ELF-1 (cell line): Measurements from ENCODE around the gene LASP1.

Experiments
- DNase-seq: peaks from one replicate; pipeline ENCODE4 v3.0.0-alpha.2; 2016; ENCODE audit warnings: low read depth, low spot score

Gene LASP1

GRCh38 chr17:38888842-38889241 is 19.0 kb downstream of the LASP1 start:
- DNase-seq, result no peak

- DNase-seq, result no peak
Observed at GRCh38 chr17:38889745-38890409, 20.0 kb downstream of the LASP1 start.

DNA sequence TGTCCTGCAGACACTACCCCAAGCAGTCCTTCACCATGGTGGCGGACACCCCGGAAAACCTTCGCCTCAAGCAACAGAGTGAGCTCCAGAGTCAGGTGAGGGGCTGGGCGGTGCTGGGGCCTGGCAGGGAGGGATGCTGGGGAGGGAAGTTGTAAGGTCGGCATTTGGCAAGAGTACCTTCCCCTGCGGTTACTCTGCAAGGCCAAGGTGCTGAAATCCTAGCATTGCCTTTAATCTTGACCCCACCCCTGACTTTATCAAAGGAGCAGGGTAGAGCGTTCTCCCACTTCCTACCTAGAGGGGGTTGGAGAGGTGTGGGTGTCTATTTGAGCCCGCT is 20.5 kb downstream of the LASP1 start:
- no peak for DNase-seq

GRCh38 chr17:38891441-38891840 is 21.6 kb downstream of the LASP1 start:
- no peak for DNase-seq

DNA sequence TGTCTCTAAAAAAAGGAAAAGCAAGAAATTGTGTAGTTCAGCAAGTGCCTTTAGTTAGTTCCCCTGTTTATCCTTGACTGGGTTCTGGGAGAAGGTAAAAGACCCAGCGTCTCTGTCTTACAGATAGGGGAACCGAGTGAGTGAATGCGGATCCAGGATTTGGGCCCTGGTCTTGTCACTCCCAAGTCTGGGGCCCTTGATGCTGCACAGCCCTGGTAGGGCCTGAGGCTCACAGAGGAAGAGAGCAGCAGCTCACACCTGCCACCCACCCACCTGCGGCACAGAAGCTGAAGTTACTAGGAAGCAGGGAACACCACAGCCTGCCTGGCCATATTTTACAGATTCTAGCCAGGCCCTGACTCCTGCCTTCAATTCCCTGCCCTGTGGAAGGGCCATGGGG is 22.2 kb downstream of the LASP1 start:
- DNase-seq, result no peak

- DNase-seq, result no peak
Observed at GRCh38 chr17:38892620-38893019, 22.8 kb downstream of the LASP1 start.

GRCh38 chr17:38893113-38893512 is 23.3 kb downstream of the LASP1 start:
- DNase-seq, result no peak

GRCh38 chr17:38893607-38894006 is 23.7 kb downstream of the LASP1 start:
- no peak for DNase-seq

GRCh38 chr17:38894276-38894675 is 24.4 kb downstream of the LASP1 start:
- no peak for DNase-seq

DNA sequence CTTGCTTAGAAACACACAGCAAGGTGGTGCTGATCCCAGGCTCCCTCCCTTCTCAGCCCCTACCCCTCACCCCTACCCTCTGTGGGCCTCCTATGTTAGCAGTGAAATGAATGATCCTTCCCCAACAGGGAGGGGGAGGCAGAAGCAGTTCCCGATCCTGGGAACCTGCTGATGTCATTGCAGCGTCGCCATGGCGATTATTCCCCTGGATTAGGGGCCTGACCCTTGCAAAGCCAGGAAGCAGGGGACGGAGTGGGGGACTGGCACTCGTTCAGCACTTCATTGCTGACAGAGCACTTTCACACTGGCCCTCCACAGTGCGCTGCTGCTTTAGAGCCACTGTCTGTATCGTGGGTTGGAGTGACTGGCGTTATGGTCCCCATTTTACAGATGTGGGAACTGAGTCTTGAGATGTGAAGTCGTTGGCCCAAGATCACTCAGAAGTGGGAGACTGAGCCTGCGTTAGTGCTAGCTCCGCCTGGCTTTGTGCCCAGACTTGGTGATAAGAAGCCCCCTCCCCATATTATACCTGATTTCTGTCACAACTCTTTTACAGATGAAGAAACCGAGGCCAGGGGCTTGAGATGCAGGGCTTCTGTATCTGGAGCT is 26.6 kb downstream of the LASP1 start:
- DNase-seq, result peak; percentile 86

DNA sequence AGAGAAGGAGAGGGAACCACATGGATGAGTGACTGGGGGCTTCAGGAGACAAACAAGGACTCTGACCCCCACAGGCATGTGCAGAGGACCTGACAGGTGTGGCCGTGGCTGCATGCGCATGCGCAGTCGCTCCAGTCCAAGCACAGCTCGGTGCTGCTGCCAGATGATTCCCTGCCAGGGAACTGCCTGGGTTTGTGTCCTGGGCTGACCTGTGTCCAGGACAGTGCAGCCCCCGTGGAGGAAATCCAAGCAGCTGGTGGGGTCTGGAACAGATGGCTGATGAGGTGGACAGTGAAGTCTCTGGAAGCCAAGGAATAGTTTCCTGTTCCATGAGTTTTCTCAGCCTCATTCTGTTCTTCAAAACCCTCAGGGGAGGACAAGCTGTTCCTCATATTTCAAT is 27.3 kb downstream of the LASP1 start:
- DNase-seq, result no peak

DNA sequence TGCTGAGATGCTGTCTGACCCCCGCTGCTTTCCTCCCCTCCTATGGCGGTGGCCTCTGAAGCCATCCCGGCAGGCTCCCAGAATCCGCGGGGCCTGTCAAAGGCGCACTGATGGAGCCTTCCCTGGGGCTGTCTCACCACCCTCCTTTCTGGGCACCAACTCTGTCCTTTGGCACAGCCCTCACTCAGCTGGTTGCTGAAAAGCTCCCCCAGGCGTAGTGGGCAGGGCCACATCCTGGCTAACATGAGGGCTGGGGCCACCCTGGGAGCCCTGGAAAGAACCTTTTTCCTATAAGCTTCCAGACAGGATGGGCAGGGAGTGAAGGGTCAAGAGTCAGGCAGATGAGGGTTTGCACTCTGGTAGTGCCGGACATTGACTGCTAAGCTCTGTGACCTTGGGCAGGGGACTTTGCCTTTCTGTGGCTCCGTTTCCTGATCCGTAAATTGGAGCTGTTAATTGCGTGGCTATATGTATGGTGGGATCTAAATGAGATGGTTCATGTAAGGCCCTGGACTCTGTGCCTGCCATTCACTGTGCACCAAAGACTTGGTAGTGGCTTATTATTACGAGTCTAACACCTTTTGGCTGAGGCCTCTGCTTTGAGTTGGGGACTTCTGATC is 27.9 kb downstream of the LASP1 start:
- no peak for DNase-seq

DNA sequence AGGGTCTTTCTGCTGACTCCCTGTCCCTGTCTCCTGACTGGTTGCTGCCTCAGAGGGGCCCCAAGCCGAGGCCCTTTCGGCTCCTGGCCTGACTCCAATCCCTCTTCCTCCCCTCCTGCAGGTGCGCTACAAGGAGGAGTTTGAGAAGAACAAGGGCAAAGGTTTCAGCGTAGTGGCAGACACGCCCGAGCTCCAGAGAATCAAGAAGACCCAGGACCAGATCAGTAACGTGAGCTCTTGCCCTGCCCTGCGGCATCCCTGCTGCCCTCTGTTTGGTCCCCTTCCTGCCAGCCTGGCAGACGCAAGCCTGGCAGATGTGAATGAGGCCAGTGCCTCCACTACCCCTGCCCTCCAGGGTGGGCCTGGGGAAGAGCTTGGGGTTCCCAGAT is 28.4 kb downstream of the LASP1 start:
- no peak for DNase-seq

DNA sequence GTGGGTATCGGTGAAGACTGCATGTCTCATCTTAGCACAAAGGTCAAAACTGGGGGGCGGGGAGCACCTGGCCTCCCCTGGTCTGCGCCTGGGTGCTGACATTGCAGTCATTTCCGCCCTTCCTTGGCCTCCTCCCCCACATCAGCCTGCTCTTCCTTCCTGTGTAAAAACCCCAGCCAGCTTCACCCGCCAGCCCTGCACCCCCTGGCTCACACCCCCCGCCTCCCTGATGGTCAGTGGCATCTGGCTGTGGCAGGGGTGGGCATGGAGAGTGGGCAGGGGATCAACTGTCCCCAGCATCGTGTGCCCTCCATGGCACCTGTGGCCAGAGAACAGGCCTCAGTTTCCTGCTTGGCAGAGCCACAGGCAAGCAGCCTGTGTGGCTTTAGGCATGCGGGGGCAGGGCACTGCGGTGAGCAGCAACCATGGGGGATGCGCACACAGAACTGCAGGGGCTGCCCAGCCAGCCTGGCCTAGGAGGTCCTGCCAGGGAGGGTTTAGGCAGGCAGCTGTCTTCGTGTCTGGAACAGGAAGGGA is 29.0 kb downstream of the LASP1 start:
- DNase-seq, result no peak

- no peak for DNase-seq
Observed at GRCh38 chr17:38899421-38899820, 29.6 kb downstream of the LASP1 start.

- DNase-seq, result peak; percentile 82
Observed at GRCh38 chr17:38900978-38901656, 31.3 kb downstream of the LASP1 start.

DNA sequence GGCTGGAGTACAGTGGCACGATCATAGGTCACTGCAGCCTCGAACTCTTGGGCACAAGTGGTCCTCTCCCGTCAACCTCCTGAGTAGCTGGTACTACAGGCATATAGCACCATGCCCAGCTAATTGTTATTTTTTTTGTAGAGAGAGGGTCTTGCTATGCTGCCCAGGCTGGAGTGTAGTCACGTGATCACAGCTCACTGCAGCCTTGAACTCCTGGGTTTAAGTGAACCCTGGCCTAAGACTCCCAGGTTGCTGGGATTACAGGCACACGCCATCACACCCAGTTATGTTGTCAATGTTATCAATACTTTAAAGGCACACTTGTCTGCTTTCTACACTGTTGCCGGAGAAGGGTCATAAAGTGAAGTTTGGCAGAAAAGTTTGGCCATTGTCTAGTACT is 33.5 kb downstream of the LASP1 start:
- DNase-seq, result no peak

GRCh38 chr17:38904892-38905291 is 35.0 kb downstream of the LASP1 start:
- DNase-seq, result no peak

- DNase-seq, result no peak
Observed at GRCh38 chr17:38905375-38905774, 35.5 kb downstream of the LASP1 start.

DNA sequence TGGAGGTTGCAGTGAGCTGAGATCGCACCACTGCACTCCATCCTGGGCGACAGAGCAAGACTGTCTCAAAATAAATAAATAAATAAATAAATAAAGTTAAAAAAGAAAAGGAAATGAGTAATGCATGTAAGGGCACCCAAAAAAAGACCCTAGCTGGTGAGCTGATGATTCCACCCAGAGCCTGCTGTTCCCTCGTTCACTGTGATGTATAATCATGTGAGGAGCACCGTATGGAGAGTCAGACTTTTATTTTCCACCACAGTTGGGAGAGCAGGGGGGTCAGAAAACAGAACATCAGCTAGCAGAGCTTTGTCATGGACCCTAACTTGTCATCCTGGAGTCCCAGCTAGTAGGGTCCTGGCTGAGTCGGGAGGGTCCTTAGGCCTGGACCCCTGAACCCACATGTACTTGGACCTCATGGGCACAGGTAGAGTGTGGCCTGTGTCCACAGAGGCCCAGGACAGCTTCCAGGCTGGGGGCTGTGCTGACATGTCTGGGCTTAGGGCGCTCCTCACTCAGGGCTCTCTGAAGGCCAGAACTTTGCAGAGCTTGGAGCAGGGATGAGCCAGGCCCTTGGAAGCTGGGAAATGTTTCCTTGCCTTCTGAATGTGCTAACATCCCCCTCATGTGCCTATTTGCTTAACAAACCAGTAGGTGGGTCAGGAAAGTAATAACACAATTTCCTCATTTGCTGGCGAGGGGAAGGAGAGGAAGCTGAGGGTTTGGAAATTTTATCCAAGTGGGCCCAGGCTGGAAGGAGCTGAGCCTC is 36.8 kb downstream of the LASP1 start:
- no peak for DNase-seq

DNA sequence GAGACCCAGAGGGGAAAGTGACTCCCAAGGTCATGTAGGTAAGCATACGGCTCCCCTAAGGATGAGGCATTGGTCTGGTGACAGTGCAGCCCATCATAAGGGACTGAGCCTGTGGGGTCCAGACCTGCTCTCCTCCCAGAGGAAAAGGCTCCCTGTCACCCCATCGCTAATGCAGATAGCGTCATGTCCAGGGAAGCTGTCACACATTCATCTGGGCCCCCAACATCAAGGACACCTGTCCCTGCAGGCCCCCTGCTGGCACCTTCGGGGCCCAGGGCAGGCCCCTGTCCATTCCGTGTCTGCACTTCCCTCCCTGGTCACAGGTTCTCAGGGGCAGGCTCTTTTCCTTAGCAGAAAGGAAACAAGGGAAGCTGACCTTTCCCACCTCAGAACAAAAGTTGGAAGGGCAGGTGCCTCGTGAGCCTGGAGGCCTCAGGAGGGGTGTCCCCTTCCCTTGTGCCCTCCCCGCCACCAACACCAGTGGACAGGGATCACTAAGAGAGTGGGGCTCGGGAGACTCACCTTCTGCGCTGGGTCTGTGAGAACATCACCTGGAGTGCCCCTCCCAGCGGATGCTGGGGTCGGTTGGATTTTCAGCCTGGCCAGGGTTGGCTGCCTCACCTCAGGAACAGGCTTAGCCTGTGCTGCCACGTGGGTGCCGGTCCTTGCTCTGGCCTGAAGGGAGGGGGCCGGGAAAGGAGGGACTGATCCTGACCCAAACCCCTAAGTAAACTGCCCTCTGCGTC is 38.2 kb downstream of the LASP1 start:
- DNase-seq, result no peak
